T-helper 1 cell (primary cell): ENCODE measurements around the gene RAP1B.

Experiments
- DNase-seq, 5 donors: peaks; one replicate each; pipeline ENCODE4 v3.0.0-alpha.2; 2012 to 2020
- total RNA-seq, 4 donors: gene quantifications; one replicate each; lab custom pipeline; 2026; lab: John Stamatoyannopoulos, UW

RAP1B gene
- 96.6 to 153 (median 126) reads per million in 4 donors for total RNA-seq

DNA sequence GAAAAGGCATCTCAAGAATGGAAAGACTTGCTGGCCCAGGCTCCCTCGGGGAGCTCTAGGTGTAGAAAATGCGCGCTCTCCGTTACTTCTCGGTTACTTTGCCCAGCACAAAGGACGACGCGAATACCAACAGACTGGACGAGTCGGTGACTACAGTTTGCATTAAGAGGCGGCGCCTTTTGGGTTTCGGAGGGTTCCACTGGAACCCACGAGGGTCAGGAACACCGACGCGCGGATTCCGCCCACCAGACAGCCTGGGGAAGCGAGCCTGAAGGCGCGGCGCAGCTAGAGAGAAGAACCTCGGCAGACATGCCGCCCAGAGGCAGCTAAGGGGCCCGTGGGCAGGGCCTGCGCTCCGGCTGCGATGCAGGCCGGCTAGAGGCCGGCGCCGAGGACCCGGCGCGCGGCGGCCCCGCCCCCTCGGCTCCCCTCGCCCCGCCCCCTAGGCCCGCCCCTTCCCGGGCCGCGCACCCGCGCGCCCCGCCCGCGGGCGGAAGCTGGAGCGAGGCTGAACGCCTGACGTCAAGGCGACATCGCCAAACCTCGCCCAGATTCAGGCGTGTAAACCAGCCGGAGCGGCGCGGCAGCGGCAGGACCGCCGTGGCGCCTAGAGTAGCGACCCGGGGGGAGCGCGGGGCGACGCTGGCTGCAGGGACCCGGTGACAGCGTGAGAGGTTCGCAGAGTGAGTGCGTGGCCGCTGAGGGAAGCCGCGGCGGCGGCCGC, at the start of gene RAP1B:
Gene RAP1B, plus strand, starts transcription at position 530 of the 724 bp plus-strand sequence. CDS start 37,826 bp downstream, outside the sequence.
- peak; percentile 78 to 92 (median 86) for DNase-seq

DNA sequence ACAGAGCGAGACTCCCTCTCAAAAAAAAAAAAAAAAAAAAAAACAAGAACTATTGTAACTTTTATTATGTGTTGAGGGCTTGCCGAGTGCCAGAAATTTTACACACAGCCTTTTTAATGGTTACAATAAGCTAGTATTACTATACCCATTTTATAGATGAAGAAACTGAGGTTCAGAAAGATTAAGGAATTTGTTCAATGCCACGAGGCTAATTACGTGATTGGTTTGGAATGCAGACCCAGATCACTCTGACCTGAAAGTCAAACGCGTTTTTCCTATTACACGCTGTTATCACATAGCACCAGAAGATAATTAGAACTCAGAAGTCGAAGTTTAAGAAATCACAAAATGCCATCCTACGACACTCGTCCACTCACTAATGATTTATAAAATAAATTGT, 48.9 kb upstream of the RAP1B start:
- DNase-seq = no peak

DNA sequence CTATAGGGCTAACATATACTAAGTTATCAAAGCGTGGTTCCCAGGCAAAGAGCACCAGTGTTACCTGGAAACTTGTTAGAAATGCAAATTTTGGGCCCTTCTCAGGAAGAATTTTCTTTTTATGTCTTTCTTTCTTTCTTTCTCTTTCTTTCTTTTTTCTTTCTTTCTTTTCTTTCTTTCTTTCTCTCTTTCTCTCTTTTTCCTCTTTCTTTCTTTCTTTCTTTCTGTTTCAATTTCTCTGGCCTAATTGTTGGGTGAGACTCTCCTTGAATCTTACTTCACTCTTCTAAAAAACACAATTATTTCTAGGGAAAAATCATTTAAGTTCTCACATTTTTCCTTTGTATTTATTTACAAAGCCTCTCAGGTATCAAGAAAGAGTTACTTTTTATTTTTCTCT, 46.5 kb upstream of the RAP1B start:
- no peak for DNase-seq

DNA sequence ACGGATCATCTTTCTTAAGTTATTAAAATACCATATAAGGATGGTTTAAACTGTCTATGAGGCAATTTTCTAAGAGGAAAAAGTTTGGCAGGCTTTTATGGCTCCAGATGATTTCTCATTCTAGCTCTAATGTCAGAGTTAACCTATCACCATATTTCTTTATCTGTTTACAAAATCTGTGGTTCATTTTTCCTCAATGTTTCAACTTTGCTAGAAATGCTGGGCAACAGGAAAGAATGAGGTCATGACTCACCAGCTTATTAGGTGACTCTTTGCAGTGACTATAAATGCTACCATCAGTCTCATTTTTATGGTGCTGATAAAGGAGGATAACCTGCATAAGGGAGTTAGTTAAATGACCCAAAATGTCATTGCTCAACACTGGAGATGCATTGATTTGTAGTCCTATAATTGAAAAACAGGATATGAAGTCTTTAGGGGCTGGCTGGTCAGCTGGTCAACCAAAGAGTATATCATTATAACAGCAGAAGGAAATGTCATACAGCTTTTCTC, 45.3 kb upstream of the RAP1B start:
- DNase-seq = peak in 1 of 5 donors; percentile 72

DNA sequence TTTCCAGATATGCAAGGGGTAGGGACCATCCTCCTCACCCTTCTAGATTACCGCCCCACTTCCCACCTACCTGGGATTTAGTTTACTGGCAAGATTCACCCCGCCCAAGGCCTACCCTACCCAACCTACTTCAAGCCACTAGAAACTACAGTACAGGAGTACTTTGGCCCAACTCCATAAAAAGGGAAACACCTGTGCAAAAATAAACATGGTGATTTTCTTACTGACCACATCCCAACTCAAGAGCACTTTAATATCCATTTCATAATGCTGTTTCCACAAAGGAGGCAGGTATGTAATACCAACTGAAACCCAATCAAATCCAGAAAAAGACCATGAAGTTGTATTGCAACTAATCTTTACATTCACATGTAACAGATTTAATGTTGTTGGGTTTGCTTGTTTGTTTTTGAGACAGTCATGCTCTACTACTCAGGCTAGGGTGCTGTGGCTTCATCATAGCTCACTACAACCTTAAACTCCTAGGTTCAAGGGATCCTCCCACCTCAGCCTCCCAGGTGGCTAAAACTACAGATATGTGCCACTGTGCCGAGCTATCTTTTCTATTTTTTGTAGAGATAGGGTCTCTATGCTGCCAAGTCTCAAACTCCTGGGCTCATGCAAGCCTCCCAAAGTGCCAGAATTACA, 41.7 kb upstream of the RAP1B start:
- DNase-seq = no peak

DNA sequence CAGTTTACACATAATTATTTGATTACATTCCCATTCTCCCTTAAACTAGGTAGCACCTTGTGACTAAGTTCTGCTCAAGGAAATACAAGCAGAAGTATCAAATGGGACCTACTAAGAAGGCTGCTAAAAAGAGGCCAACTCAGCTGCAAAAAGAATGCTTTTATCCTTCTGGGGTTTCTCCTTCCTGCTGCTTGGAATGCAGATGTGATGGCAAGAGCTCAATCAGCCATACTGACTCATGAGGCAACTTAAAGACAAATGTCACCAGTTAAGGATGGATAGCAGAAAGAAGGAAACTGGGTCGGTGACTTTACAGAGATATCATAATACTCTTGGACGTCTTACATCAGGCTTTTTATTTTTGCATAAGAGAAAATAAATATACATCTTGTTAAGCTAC, 38.0 kb upstream of the RAP1B start:
- DNase-seq = no peak

DNA sequence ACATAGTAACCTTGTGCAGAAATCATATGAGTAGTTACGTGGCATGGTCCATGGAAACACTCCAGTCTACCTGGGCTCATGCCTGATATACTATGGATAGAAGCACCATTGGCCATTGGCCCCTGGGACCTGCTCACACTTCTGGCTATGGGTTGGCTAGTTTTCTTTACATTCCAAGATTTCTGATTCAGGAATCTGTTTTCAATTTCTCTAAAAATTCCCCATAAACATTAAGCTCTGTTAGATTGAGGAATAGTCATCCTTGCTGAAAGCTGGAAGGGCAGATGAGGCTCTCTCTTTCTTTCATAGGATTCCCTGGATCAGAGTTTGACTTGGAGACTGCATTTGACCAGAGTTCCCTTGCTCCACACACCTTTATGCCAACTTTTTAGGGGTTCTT, 37.3 kb upstream of the RAP1B start:
- no peak for DNase-seq

DNA sequence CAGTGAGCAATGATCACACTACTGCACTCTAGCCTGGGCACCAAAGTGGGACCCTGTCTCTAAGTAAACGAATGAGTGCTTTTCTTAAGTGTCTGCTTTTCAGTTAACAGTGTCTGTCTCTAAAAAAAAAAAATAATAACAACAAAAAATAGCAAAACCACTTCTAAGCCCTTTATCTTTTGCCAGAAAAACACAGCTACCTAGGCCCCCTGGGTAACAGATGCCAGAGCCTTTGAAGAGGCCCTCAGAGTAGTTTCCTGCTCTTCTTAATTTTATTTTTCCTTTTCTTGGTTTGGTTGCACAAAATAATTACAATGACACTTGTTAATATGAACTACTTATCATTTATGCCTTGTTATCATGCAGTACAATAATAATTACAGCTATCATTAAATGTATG, 32.8 kb upstream of the RAP1B start:
- DNase-seq = no peak

DNA sequence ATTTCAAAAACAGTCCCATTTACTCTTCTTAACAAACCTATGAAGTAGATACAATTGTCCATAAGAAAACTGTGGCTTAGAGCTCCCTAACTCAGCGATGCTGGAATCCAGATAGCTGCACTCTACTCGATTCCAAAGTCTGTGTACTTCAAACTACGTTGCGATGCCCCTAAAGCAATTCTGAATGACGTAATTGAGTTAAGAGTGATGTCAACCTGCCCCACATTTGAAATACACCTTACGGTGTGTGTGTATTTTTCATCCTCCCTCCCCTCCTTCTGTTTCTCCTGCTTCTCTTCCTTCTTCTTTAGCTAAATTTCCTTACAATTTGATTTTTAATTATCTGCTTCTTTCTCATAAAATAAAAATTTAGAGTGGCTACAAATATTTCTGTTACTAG, 31.9 kb upstream of the RAP1B start:
- DNase-seq = no peak

DNA sequence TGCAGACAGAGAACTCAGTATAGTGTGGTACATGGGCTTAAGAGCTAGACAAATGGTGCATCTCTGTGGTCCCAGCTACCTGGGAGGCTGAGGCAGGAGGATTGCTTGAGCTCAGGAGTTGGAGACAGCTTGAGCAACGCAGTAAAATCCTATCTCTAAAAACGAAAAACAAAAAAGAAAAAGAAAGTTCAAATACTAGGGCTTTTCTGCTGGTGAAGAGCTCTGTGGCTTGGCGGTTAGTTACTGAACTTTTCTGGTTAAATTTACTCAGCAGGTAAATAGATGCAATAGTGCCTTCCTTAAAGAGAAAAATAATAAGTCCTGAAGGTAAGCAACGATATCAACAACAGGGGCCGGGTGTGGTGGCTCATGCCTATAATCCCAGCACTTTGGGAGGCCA, 31.4 kb upstream of the RAP1B start:
- no peak for DNase-seq

DNA sequence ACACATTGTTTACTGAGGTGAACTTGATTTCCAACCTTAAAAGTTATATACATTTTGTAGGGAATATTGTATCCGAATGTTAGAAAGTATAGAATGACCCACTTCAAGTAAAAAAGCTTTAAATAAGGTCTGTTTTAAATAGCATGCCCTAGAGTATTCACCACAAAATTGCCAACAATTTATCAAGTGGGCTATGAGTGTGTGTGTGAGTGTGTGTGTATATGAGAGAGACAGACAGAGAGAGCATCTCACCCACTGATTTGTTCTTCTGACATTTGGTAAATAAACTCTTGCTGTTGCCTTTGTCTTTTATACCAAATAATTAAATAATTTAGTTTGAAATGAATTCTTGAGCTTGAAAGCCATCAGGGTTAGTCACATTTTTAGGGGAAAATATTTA, 29.8 kb upstream of the RAP1B start:
- no peak for DNase-seq

DNA sequence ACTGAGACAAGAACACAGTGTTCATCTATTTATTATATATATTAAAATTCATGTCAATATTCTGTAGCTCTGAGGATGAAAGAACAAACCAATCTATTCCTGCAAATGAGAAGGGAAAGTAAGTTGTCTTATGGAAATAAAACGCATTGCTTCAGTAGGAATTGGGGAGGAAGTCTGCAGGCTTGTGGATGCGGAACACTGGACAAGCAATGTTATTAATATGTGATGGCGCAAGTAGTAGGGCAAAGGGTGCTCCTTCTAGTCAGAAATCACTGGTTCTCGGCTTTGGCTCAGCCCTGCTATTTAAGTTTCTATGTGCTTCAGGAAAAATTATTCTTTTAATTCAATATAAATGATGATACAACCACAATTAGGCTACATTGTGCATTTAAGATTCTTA, 28.8 kb upstream of the RAP1B start:
- DNase-seq = no peak

DNA sequence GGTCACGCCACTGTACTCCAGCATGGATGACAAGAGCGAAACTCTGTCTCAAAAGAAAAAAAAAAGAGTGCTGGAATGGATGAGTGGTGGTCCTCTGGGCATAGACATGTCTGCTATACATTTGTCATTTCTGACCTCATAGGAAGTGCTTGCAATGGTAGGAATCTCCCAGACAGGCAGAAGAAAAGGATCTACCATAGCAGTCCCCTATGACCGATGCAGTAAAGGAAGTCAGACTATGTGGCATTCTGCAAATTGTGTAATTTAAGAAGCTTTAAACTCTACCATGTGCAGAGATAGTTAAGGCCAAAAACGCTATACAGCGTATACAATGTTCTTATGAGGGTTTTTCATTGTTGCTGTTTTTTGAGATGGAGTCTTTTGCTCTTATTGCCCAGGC, 24.7 kb upstream of the RAP1B start:
- no peak for DNase-seq

DNA sequence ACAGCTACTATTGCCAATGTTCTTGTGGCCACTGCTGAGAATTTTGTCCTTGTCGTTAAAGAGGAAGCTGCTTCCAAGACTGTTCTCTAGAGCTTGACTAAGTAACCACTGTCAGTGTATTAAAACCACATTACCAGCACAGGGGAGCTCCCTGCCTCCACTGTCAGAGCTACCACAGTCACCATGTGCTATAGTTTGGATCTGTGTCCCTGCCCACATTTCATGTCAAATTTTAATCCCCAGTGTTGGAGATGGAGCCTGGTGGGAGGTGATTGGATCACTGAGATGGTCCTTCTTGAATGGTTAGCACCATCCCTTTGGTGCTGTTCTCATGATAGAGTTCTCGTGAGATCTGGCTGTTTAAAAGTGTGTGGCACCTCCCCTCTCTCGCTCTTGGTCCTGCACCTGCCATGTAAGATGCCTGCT, 23.2 kb upstream of the RAP1B start:
- DNase-seq = peak in 1 of 5 donors; percentile 71

DNA sequence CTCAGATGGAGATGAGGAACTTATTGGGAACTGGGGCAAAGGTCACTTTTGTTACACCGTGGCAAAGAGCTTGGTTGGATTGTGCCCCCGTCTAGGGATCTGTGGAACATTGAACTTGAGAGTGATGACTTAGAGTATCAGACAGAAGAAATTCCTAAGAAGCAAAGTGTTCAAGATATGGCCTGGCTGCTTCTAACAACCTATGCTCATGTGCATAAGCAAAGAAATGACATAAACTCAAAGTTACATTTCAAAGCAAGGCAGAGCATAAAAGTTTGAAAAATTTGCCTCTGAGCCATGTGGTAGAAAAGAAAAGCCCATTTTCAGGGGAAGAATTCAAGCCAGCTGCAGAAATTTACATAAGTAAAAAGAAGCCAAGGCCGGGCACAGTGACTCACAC, 21.5 kb upstream of the RAP1B start:
- DNase-seq = no peak

DNA sequence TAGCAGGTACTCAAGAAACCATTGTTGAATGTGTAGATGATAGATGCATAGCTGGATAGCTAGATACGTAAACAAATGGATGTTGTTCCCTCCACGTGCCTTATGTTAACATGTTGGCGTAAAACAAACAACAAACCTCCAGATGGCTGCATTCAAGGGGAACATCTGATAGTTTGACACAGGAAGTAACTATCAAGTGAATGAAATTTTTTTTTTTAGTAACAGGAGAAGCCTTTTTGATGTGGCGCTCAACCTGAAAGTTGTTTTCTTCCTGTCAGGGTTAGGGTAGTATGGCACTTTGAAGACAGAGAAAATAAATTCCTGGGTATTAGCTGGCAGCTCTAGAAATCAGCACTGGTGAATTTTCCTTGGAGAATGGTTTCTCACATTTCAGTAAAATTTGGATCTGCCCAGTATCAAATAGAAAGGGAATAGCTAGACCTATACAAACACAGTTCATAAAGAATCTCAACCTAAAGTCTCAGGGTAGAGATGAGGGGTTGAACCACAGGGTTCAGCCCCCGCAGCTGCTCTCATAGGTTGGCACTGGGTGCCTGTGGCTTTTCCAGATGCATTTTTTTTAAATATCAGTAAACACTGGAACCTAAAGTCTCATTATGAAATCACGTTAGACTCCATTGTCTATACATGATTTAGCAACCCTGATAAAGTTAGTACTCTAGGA, 18.8 kb upstream of the RAP1B start:
- DNase-seq = peak in 4 of 5 donors; percentile 8 to 62 (median 38)

DNA sequence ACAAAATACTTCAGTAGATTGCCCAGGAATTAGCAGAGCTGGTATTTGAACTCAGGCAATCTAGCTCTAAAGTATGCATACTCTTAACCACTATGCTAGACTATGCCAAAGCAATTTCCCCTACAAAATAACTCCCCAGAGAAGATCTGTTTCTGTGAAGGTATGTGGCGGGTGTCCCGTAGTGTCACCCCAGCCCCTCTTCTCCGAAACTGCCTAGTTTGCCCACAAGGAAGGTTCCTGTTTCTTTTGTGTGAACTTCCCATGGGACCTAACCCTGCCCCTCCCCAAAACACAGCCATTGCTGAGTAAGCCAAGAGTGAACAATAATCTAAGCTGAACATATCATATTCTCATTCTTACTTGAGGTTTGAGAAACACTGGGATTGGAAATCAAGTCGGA, 15.5 kb upstream of the RAP1B start:
- DNase-seq = no peak

DNA sequence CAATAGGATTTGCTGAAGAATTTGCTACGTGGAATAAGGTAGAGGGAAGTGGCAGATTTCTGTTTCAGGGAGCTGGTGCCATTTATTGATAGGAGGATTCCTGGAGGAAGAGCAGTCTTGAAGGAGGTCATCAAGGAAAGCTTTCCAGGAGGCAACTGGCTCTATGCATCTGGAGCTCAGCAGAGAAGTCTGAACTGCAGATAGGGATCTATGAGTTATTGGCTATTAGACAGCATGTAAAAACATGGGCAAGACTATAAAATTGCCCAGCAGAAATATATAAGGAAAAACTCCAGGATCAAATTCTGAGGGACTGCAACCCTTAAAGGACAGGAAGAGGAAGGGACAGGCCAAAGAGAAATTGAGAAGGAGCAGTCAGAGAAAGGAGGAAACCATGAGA, 8.9 kb upstream of the RAP1B start:
- DNase-seq = no peak

DNA sequence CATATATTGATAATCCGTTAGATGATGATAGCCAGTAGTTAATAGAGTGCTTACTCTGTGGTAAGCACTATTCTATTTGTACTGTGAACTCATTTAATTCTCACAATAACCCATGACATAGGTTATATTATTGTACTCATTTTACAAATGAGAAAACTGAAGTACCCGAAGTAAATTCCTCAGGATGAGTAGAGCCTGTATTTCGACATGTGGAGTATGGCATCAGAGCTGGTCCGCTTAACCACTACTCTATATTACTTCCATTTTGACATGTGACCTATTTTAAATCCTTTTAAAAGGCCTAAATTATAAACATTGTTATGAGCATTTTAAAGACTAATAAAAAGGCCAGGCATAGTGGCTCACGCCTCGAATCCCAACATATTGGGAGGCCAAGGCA, 8.0 kb upstream of the RAP1B start:
- DNase-seq = no peak

DNA sequence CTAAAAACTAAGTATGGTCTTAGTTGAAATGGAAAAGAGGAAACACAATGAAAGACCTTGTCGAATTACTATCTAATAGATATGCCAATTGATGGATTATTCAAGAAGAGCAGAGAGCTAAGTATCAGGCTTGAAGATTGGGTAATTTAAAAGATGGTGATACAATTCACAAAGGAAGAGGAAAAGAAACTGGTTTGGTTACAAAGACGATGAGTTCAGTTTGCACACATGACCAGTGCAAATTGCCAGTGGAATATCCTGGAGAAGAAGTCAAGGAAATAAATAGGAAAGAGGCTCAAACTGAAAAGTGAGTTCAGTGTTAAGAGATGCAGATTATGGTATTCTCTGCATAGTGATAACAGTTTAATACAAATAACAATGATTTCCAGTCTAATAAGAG, 2.5 kb upstream of the RAP1B start:
- no peak for DNase-seq

DNA sequence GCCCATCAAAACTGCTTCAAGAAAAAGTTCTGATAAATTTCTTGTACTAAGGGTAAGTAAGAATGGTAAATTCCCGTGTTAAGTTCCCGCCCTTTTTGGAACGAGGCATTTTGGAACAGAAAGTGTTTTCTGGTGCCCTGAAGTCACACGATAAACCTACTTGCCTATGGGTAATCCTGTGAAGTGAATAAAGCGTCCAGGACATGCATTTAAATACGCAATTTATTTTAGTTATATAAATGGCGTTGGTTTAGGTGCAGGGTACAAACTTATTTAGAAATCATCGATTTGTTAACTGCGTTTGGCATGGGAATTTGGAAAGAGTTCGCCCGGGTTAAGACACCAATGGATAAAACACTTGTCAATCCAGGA, 715 bp upstream of the RAP1B start:
- peak in 1 of 5 donors; percentile 43 for DNase-seq

DNA sequence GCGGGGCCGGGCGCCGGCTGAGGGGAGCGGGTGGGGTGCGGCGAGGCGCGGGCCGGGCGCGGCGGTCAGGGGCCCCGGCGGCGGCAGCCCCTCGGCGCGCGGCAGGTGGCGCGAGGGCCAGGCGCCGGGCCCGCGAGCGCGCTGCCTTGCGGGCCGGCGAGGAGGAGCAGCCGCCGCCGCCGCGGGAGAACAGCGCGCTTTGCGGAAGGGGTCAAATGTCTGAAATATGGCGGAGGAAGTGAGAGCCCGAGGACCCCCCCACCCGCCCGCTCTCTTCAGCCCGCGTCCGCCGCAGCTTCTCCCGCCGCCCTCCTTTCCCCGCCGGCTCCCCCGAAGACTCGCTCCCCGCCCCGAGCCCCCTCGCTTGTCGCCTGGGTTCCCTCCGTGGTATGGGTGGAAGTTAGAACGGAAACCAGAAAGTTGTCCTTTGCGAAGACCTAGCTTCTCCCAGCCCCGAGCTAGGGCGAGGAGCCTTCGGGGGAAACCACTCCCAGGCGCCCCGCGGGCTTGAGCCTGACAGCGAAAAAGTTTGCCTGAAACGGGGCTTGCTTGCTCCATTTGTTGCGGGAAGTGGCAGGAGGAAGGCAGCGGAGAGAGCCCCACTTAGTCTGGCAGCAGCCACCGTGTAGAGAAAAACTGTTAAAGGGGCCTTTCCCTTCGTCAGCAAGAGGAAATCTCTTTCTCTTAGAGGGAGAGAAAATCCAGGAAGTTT, 551 bp downstream of the RAP1B start:
- peak in 4 of 5 donors; percentile 16 to 60 (median 36) for DNase-seq

DNA sequence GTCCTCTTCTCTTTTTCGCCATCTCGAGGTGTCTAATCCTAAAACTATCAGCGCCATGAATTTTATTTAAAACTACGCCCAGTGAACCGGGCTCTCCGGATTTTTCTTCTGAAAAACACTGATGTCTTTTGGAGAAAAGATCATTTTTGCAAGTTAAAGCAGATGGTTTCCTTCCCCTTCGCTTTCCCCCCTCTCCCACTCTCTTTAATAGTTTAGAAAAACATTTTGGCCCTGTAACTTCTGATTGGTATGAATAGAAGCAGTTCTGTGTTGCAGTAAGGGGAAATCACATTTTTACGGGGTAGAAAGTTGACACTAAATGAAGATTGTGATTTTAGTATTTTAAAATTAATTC, 1.1 kb downstream of the RAP1B start:
- DNase-seq = no peak
